Transverse colon (tissue), 4 donors: Measurements from ENCODE around the gene BOK. TPM values are rescaled to one million over a fixed set of nuclear protein-coding genes. Genes with fewer than 3 reads are reported as not detected.

Experiments
- DNase-seq: peaks from one replicate; pipeline ENCODE4 v3.0.0-alpha.2; 2019
- H3K27ac ChIP-seq, 4 donors: fragments of 200-600 bp; sonication (generic); 2 replicates each; pipeline ENCODE4 v1.5.1; 2016 to 2018; ENCODE audit warnings: inconsistent platforms in 4 of 4
- H3K27me3 ChIP-seq: fragments of 200-600 bp; sonication (generic); 2 replicates; pipeline ENCODE4 v1.5.1; 2017; ENCODE audit warnings: inconsistent platforms
- H3K36me3 ChIP-seq, 4 donors: fragments of 200-600 bp; sonication (generic); 2 replicates each; pipeline ENCODE4 v1.5.1; 2017 to 2019; ENCODE audit warnings: inconsistent platforms in 4 of 4
- H3K4me1 ChIP-seq, 4 donors: fragments of 200-600 bp; sonication (generic); 2 replicates each; pipeline ENCODE4 v1.5.1; 2017 to 2020; ENCODE audit warnings: inconsistent platforms in 4 of 4
- H3K4me3 ChIP-seq, 4 donors: fragments of 200-600 bp; sonication (generic); 1 replicate in 1 of 4; 2 replicates in 3 of 4; pipeline versions ENCODE4 v1.5.1 to v1.6.1; 2017 to 2019; ENCODE audit warnings: inconsistent platforms in 4 of 4
- H3K9me3 ChIP-seq, 2 donors: fragments of 200-600 bp; sonication (generic); 2 replicates each; pipeline ENCODE4 v1.5.1; 2017 to 2019; ENCODE audit warnings: inconsistent platforms in 2 of 2
- CTCF ChIP-seq, 5 experiments: fragments of 200-600 bp in 3 of 5; fragments of 450-650 bp in 2 of 5; sonication (generic) in 3 of 5; IDR thresholded peaks; 1 replicate in 2 of 5; 2 replicates in 3 of 5; pipeline ENCODE4 v1.5.1; 2016 to 2017; ENCODE audit warnings: antibody characterized with exemption in 5 of 5, inconsistent platforms in 3 of 5, mild to moderate bottlenecking in 2 of 5, moderate library complexity in 1 of 5
- EP300 ChIP-seq: sonication (generic); formaldehyde crosslinking; IDR thresholded peaks from one replicate; pipeline ENCODE4 v1.6.1; 2017; ENCODE audit warnings: antibody characterized with exemption, low read depth
- POLR2A ChIP-seq: fragments of 450-650 bp; IDR thresholded peaks from one replicate; pipeline ENCODE4 v1.6.1; 2016; ENCODE audit warnings: antibody characterized with exemption, mild to moderate bottlenecking, moderate library complexity
- POLR2AphosphoS5 ChIP-seq, 3 donors: sonication (generic); formaldehyde crosslinking; IDR thresholded peaks; one replicate each; pipeline ENCODE4 v1.6.1; 2016; ENCODE audit warnings: antibody characterized with exemption in 3 of 3
- WGBS, 2 donors: methylation state at CpG; one replicate each; pipeline ENCODE4 v1.1.5; 2018; ENCODE audit warnings: low coverage in 1 of 2; 5-methylcytosine and 5-hydroxymethylcytosine counted together
- in situ Hi-C, 4 donors: fragments of 200-750 bp; cut with MboI; loops; one replicate each; pipeline versions ENCODE4 v1.15.0 to v1.15.1; 2017; ENCODE audit warnings: low sequenced_read_pairs in 3 of 4, low pct_ligation_motif_present in 1 of 4, low pct_unique_long_range_greater_than_20kb in 1 of 4
- intact Hi-C: fragments of 100-400 bp; cut with DNase I; formaldehyde crosslinking; loops from one replicate; pipeline ENCODE4 v1.15.1; 2023; ENCODE audit warnings: low total_unique reads
- total RNA-seq, 4 donors: library from RNA; depleted of rRNA; stranded (reverse); fragments of >200 nt; gene quantifications; one replicate each; pipeline ENCODE4 v1.1.0, GENCODE V29; 2016

BOK gene
- total RNA-seq, 4 donors from 2014 or later: 21.0 to 84.2 (median 24.4) TPM

GRCh38 chr2:241560883-241561474 is 2.4 kb downstream of the BOK start:
- H3K9me3 ChIP-seq: peaks cover 0 to 3% of the 10 kb centered on the region in 2 donors
- in situ Hi-C loops (no loop called here), intact Hi-C loops (loop anchor here (5.0 kb wide), 1 partner anchor 54 kb away; the partner anchor contains the start of gene STK25)
- peak overlapping the region; percentile 68 to 89 (median 88) for H3K27ac ChIP-seq
- peak overlapping the region in 2 of 4 donors; percentile 67 to 80 for H3K4me3 ChIP-seq
- no peak for TF ChIP-seq POLR2AphosphoS5 (IDR thresholded peaks at IDR 0.05)
- H3K27me3 ChIP-seq: peaks cover 26% of the 10 kb centered on the region
- no peak for DNase-seq
- no peaks in the 10 kb centered on the region for H3K36me3 ChIP-seq
- WGBS, 2 donors: 74% methylated on average over 9 of the region's 19 CpGs; no CpG with 5 or more reads in 1 of the 2 donors
- peaks cover 8 to 42% (median 27%) of the 10 kb centered on the region in 4 donors for H3K4me1 ChIP-seq

- in situ Hi-C loops: no loop called here
- peaks cover 8 to 42% (median 27%) of the 10 kb centered on the region in 4 donors for H3K4me1 ChIP-seq
- H3K36me3 ChIP-seq: no peaks in the 10 kb centered on the region
- no peak for TF ChIP-seq EP300
- no peak for TF ChIP-seq CTCF (IDR thresholded peaks at IDR 0.05)
- TF ChIP-seq POLR2A: no peak
- no peak for TF ChIP-seq POLR2AphosphoS5 (IDR thresholded peaks at IDR 0.05)
- 48% methylated on average over 12 of the region's 18 CpGs; no CpG with 5 or more reads in 1 of the 2 donors for WGBS, 2 donors
- intact Hi-C loops: loop anchor here (5.0 kb wide), 1 partner anchor 55 kb away; the partner anchor contains the start of gene STK25
- peaks cover 26% of the 10 kb centered on the region for H3K27me3 ChIP-seq
- peak overlapping the region in 2 of 4 donors; percentile 23 to 73 for H3K27ac ChIP-seq
- H3K4me3 ChIP-seq: no peak overlapping the region
- peaks cover 0 to under 1% of the 10 kb centered on the region in 2 donors for H3K9me3 ChIP-seq
- DNase-seq: peak; percentile 50
Measured at GRCh38 chr2:241561832-241562231, 3.3 kb downstream of the BOK start.

- no peak overlapping the region for H3K4me3 ChIP-seq
- in situ Hi-C loops: no loop called here
- intact Hi-C loops: loop anchor here (5.0 kb wide), 1 partner anchor 55 kb away; the partner anchor contains the start of gene STK25
Measured at GRCh38 chr2:241562269-241562891, 3.8 kb downstream of the BOK start.

GRCh38 chr2:241563031-241563507 is 4.5 kb downstream of the BOK start:
- TF ChIP-seq CTCF (IDR thresholded peaks at IDR 0.05): no peak
- no peak for TF ChIP-seq POLR2A
- no peak for TF ChIP-seq EP300
- TF ChIP-seq POLR2AphosphoS5 (IDR thresholded peaks at IDR 0.05): no peak
- Histone ChIP-seq H3K27ac (peak overlapping the region; percentile 3 to 73 (median 42)), H3K4me3 (no peak overlapping the region), H3K9me3 (no peaks in the 10 kb centered on the region), H3K27me3 (peaks cover 15% of the 10 kb centered on the region), H3K4me1 (peaks cover 8 to 42% (median 27%) of the 10 kb centered on the region in 4 donors), H3K36me3 (no peaks in the 10 kb centered on the region)
- DNase-seq: no peak
- WGBS, 2 donors: 78% methylated on average over 13 of the region's 13 CpGs; no CpG with 5 or more reads in 1 of the 2 donors
- in situ Hi-C loops: no loop called here
- intact Hi-C loops: loop anchor here (5.0 kb wide), 1 partner anchor 56 kb away; the partner anchor contains the start of gene STK25

More at GRCh38 chr2:241562269-241562891, 3.8 kb downstream of the BOK start:
- no peak for DNase-seq
- Histone ChIP-seq H3K27me3 (peaks cover 22% of the 10 kb centered on the region), H3K9me3 (no peaks in the 10 kb centered on the region), H3K27ac (peak overlapping the region in 2 of 4 donors; percentile 65 to 73), H3K4me1 (peaks cover 8 to 42% (median 27%) of the 10 kb centered on the region in 4 donors), H3K36me3 (no peaks in the 10 kb centered on the region)
- WGBS, 2 donors: 90% methylated on average over 20 of the region's 23 CpGs; no CpG with 5 or more reads in 1 of the 2 donors
- no peak for TF ChIP-seq CTCF (IDR thresholded peaks at IDR 0.05)
- TF ChIP-seq POLR2A: no peak
- no peak for TF ChIP-seq POLR2AphosphoS5 (IDR thresholded peaks at IDR 0.05)
- TF ChIP-seq EP300: no peak
